ENCODE measurements around the gene ZNF581.

The ZNF581 gene

GRCh38 chr19:55599842-55600661, 43.4 kb upstream of the ZNF581 start, which contains the start of gene ZNF524:
Gene ZNF524 (plus strand): TSS chr19:55600288. CDS start chr19:55602113, 1,825 bp downstream.
- H3K4me3 ChIP-seq (replicated peaks; ENCODE audit: insufficient read depth, low read length) = peak within 1 kb of the TSS; percentile 65
- peak; percentile 75 to 89 for DNase-seq (ENCODE audit: low read depth in 1 of 2, low spot score in 1 of 2)
- TF ChIP-seq SPI1 (IDR thresholded peaks at IDR 0.05; ENCODE audit: borderline replicate concordance, low read depth) (no peak), REST (IDR thresholded peaks at IDR 0.05; ENCODE audit: insufficient replicate concordance, low read depth) (peak; percentile 69), POLR2AphosphoS5 (IDR thresholded peaks at IDR 0.05; ENCODE audit: low read depth) (peak; percentile 59; the same call in 1 of the 2 replicates), GABPA (IDR thresholded peaks at IDR 0.05; ENCODE audit: low read depth) (no peak)
- TF ChIP-seq, protein P1, sequence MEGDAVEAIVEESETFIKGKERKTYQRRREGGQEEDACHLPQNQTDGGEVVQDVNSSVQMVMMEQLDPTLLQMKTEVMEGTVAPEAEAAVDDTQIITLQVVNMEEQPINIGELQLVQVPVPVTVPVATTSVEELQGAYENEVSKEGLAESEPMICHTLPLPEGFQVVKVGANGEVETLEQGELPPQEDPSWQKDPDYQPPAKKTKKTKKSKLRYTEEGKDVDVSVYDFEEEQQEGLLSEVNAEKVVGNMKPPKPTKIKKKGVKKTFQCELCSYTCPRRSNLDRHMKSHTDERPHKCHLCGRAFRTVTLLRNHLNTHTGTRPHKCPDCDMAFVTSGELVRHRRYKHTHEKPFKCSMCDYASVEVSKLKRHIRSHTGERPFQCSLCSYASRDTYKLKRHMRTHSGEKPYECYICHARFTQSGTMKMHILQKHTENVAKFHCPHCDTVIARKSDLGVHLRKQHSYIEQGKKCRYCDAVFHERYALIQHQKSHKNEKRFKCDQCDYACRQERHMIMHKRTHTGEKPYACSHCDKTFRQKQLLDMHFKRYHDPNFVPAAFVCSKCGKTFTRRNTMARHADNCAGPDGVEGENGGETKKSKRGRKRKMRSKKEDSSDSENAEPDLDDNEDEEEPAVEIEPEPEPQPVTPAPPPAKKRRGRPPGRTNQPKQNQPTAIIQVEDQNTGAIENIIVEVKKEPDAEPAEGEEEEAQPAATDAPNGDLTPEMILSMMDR (IDR thresholded peaks at IDR 0.05; ENCODE audit: insufficient read depth, low read length) = no peak
- H3K27ac ChIP-seq (replicated peaks) = peak within 1 kb of the TSS; percentile 97
- H3K27me3 ChIP-seq (ENCODE audit: insufficient read depth, poor library complexity, severe bottlenecking) = no peaks in the 10 kb centered on the region

DNA sequence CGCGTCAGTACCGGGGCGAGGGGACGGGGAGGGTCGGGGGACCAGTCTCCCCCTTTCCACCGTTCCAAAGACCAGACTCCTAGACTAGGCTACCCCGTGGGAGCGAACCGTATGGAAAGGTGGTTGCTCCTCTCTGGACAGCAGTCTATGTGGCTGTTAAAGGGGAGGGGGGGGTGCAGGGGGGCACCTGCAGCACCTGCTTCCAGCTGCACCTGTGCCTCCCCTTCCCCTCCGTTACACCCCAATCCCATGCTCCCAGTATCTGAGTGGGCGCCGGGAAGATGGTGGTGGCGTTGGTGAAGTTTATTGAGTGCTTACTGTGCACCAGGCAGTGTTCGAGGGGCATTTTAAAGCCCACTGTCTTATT, 42.8 kb upstream of the ZNF581 start:
- DNase-seq (ENCODE audit: low read depth in 1 of 2, low spot score in 1 of 2) = no peak
- TF ChIP-seq GABPA (IDR thresholded peaks at IDR 0.05; ENCODE audit: low read depth) (no peak), REST (IDR thresholded peaks at IDR 0.05; ENCODE audit: insufficient replicate concordance, low read depth) (no peak), POLR2AphosphoS5 (IDR thresholded peaks at IDR 0.05; ENCODE audit: low read depth) (no peak), SPI1 (IDR thresholded peaks at IDR 0.05; ENCODE audit: borderline replicate concordance, low read depth) (no peak)
- TF ChIP-seq, protein P1 (IDR thresholded peaks at IDR 0.05; ENCODE audit: insufficient read depth, low read length) = no peak
- Histone ChIP-seq H3K27me3 (ENCODE audit: insufficient read depth, poor library complexity, severe bottlenecking) (no peaks in the 10 kb centered on the region), H3K27ac (replicated peaks) (peak overlapping the region; percentile 97), H3K4me3 (replicated peaks; ENCODE audit: insufficient read depth, low read length) (peak overlapping the region; percentile 65)

DNA sequence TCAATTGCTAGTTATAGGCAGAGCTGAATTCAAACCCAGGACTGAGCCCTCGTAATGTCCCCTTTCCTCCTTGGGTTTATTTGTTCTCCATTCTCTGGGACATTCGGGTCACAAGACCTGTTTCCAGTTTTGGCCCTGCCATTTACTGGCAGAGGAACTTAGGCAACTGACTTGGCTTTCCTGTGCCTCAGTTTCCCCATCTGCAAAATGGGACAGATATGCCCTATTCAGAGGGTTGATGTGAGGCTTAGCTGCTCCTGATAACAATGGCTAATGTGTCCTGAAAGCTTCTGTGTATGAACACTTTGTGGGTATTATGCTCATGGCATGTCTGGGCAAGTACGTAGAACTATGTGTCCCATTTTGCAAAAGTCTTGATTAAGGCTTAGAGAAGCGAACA, 42.4 kb upstream of the ZNF581 start:
- TF ChIP-seq, protein P1 (IDR thresholded peaks at IDR 0.05; ENCODE audit: insufficient read depth, low read length) = no peak
- TF ChIP-seq REST (IDR thresholded peaks at IDR 0.05; ENCODE audit: insufficient replicate concordance, low read depth) (no peak), POLR2AphosphoS5 (IDR thresholded peaks at IDR 0.05; ENCODE audit: low read depth) (no peak), SPI1 (IDR thresholded peaks at IDR 0.05; ENCODE audit: borderline replicate concordance, low read depth) (no peak), GABPA (IDR thresholded peaks at IDR 0.05; ENCODE audit: low read depth) (no peak)
- DNase-seq (ENCODE audit: low read depth in 1 of 2, low spot score in 1 of 2) = no peak
- H3K4me3 ChIP-seq (replicated peaks; ENCODE audit: insufficient read depth, low read length) = peak overlapping the region; percentile 65
- H3K27ac ChIP-seq (replicated peaks) = peak overlapping the region; percentile 97
- no peaks in the 10 kb centered on the region for H3K27me3 ChIP-seq (ENCODE audit: insufficient read depth, poor library complexity, severe bottlenecking)
